ENCODE data around the gene RIMBP2.

RIMBP2 gene

DNA sequence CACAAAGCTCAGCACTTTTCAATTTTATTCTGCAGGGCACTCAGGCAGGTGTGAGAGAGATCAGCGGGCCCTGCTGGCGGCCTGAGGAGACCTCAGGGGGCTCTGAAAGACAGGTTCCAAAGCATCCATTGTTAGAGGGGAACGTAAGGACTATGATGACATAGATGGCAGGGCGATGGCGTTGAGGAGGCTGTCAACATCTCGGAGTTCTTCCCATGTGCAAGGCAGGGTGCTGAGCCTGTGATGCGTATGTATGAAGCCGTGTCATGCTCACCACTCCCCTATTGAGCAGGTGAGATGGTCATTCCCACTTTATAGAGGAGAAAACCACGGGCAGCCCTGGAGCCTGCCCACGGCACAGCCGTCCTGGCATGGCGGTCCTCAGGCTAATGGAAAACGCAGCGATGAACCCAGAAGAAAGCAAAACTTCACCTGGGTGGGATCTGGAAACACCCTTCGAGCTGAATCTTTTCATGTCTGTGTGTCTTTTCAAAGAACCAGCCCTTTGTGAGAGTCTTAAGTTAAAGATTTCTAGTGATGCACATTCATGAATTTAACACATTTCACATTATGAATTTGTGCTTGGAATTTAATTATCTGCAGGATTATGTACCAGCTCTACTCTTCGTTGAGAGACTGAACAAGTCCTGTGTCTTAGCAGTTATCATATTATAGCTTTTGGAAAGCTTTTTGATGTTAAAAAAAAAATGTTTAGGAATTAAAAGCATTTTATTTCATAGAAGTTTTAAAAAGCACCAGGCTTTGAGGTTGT lies 64.7 kb downstream of the RIMBP2 start:
- Histone ChIP-seq H3K9me3 (ENCODE audit: insufficient read depth, low read length, severe bottlenecking) (peaks cover 5% of the 10 kb centered on the region), H3K27ac (ENCODE audit: low read length) (no peak overlapping the region), H3K4me2 (ENCODE audit: insufficient read depth, low read length) (no peak overlapping the region), H2AFZ (ENCODE audit: low read depth, low read length) (no peak overlapping the region), H3K9ac (ENCODE audit: low read depth, low read length) (no peak overlapping the region), H3K79me2 (ENCODE audit: insufficient read depth, low read length) (no peaks in the 10 kb centered on the region), H3K4me1 (ENCODE audit: insufficient read depth, low read length) (no peaks in the 10 kb centered on the region), H3K36me3 (ENCODE audit: insufficient read depth, low read length) (no peaks in the 10 kb centered on the region), H4K20me1 (ENCODE audit: insufficient read depth, low read length) (no peaks in the 10 kb centered on the region), H3K4me3 (ENCODE audit: low read depth in 1 of 2, low read length in 2 of 2) (no peak overlapping the region), H3K27me3 (ENCODE audit: insufficient read depth, low read length, poor library complexity) (no peaks in the 10 kb centered on the region)
- TF ChIP-seq CTCF (IDR thresholded peaks at IDR 0.05; ENCODE audit: borderline replicate concordance, extremely low read depth, low read length, poor library complexity, severe bottlenecking) (no peak), EZH2 (IDR thresholded peaks at IDR 0.05; ENCODE audit: borderline replicate concordance, low read depth, low read length, severe bottlenecking) (no peak)
- no peak for DNase-seq
- ATAC-seq (ENCODE audit: insufficient read depth, low read depth) = no peak

DNA sequence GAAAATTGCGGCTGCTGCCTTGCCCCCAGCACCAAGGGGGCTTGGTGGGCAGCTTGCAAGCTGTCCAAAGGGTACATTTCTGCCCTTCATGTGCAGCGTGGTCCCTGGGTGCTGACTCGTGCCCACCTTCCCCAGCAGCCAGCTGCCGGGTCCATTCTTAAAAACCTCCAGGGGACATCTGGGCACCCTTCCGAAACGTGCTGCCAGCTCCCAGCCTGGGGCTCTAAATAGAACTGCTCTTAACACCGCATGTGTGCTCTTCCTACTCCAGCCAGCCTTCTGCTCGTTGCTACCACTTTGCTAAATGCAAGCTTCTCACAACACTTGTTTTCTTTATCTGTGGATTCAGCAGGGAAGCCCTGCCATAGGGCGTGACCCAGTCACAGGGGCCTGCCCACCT lies 66.0 kb downstream of the RIMBP2 start:
- Histone ChIP-seq H3K79me2 (ENCODE audit: insufficient read depth, low read length) (no peaks in the 10 kb centered on the region), H3K4me3 (ENCODE audit: low read depth in 1 of 2, low read length in 2 of 2) (no peak overlapping the region), H3K36me3 (ENCODE audit: insufficient read depth, low read length) (no peaks in the 10 kb centered on the region), H3K4me2 (ENCODE audit: insufficient read depth, low read length) (no peak overlapping the region), H2AFZ (ENCODE audit: low read depth, low read length) (no peak overlapping the region), H3K27me3 (ENCODE audit: insufficient read depth, low read length, poor library complexity) (no peaks in the 10 kb centered on the region), H3K9ac (ENCODE audit: low read depth, low read length) (no peak overlapping the region), H4K20me1 (ENCODE audit: insufficient read depth, low read length) (no peaks in the 10 kb centered on the region), H3K9me3 (ENCODE audit: insufficient read depth, low read length, severe bottlenecking) (peaks cover 6% of the 10 kb centered on the region), H3K27ac (ENCODE audit: low read length) (no peak overlapping the region), H3K4me1 (ENCODE audit: insufficient read depth, low read length) (no peaks in the 10 kb centered on the region)
- ATAC-seq (ENCODE audit: insufficient read depth, low read depth) (no peak), DNase-seq (no peak)
- no peak for TF ChIP-seq EZH2 (IDR thresholded peaks at IDR 0.05; ENCODE audit: borderline replicate concordance, low read depth, low read length, severe bottlenecking)
- no peak for TF ChIP-seq CTCF (IDR thresholded peaks at IDR 0.05; ENCODE audit: borderline replicate concordance, extremely low read depth, low read length, poor library complexity, severe bottlenecking)

GRCh38 chr12:130649101-130650045 lies 66.7 kb downstream of the RIMBP2 start:
- no peak for DNase-seq
- H3K9me3 ChIP-seq (ENCODE audit: insufficient read depth, low read length, severe bottlenecking) = peaks cover 6% of the 10 kb centered on the region
- no peak overlapping the region for H3K4me2 ChIP-seq (ENCODE audit: insufficient read depth, low read length)
- no peaks in the 10 kb centered on the region for H4K20me1 ChIP-seq (ENCODE audit: insufficient read depth, low read length)
- no peak overlapping the region for H2AFZ ChIP-seq (ENCODE audit: low read depth, low read length)
- H3K27ac ChIP-seq (ENCODE audit: low read length) = no peak overlapping the region
- H3K9ac ChIP-seq (ENCODE audit: low read depth, low read length) = no peak overlapping the region
- no peaks in the 10 kb centered on the region for H3K79me2 ChIP-seq (ENCODE audit: insufficient read depth, low read length)
- no peak for ATAC-seq (ENCODE audit: insufficient read depth, low read depth)
- H3K4me3 ChIP-seq (ENCODE audit: low read depth in 1 of 2, low read length in 2 of 2) = no peak overlapping the region
- no peaks in the 10 kb centered on the region for H3K27me3 ChIP-seq (ENCODE audit: insufficient read depth, low read length, poor library complexity)
- TF ChIP-seq EZH2 (IDR thresholded peaks at IDR 0.05; ENCODE audit: borderline replicate concordance, low read depth, low read length, severe bottlenecking) = no peak
- no peak for TF ChIP-seq CTCF (IDR thresholded peaks at IDR 0.05; ENCODE audit: borderline replicate concordance, extremely low read depth, low read length, poor library complexity, severe bottlenecking)
- H3K4me1 ChIP-seq (ENCODE audit: insufficient read depth, low read length) = no peaks in the 10 kb centered on the region
- H3K36me3 ChIP-seq (ENCODE audit: insufficient read depth, low read length) = no peaks in the 10 kb centered on the region
